HCT116 (cell line): ENCODE results near the gene ZNF579. TPM values are rescaled to one million over a fixed set of nuclear protein-coding genes. Genes with fewer than 3 reads are reported as not detected.

Experiments used
- ATAC-seq: fragments of 200-7000 bp; cut with Tn5 transposase; 2 replicates; pipeline ENCODE4 v1.9.1; 2020; ENCODE audit warnings: mild to moderate bottlenecking, moderate library complexity
- BruUV-seq: library from RNA; stranded (reverse); fragments of 400-500 nt; replicated peaks from 2 replicates; lab custom pipeline; 2021; lab: Mats Ljungman, UMichigan
- CTCF ChIA-PET: fragments of 300-600 bp; sonication (Branson Sonifier 250); formaldehyde crosslinking; loops from one replicate; lab custom pipeline; 2021; ENCODE audit warnings: antibody characterized with exemption; lab: Charles Lee
- POLR2A ChIA-PET: fragments of 300-600, 350-600 bp; sonication (Branson Sonifier 250); formaldehyde crosslinking; loops from one replicate; lab custom pipeline; 2021; ENCODE audit warnings: antibody characterized with exemption; lab: Charles Lee
- RAD21 ChIA-PET, 2 experiments: fragments of 300-600 bp; sonication (Branson Sonifier 250); formaldehyde crosslinking; loops; one replicate each; lab custom pipeline; 2023; ENCODE audit warnings: low total read pairs in 2 of 2; ENCODE audit not compliant: uncharacterized antibody in 2 of 2, unreplicated experiment in 2 of 2, low non-redundant PET in 1 of 2; lab: Charles Lee
- DNase-seq: peaks from one replicate; pipeline ENCODE4 v3.0.0-alpha.2; 2010; ENCODE audit warnings: low read depth, low spot score
- H2AFZ ChIP-seq: fragments of 200-600 bp; shearing (Covaris generic), sonication (generic); 2 replicates; pipeline ENCODE4 v1.6.1; 2017; ENCODE audit warnings: low read depth, mixed run types, mixed read lengths, antibody characterized with exemption, low read length; ENCODE audit not compliant: poor library complexity, severe bottlenecking
- H3K27ac ChIP-seq: 2 replicates; pipeline ENCODE4 v1.5.1; 2012; ENCODE audit warnings: low read depth, low read length
- H3K27me3 ChIP-seq: fragments of 200-600 bp; sonication (generic); 2 replicates; pipeline ENCODE4 v1.6.1; 2016; ENCODE audit warnings: mixed run types, low read length, mixed read lengths; ENCODE audit not compliant: insufficient read depth
- H3K36me3 ChIP-seq, 2 experiments: fragments of 200-500 bp in 1 of 2; fragments of 200-600 bp in 1 of 2; sonication (Bioruptor generic) in 1 of 2; sonication (generic) in 1 of 2; 2 replicates each; pipeline versions ENCODE4 v1.5.1 to v1.6.1; 2014 to 2016; ENCODE audit warnings: low read length in 2 of 2, inconsistent platforms in 1 of 2, mixed read lengths in 1 of 2, mixed run types in 1 of 2; ENCODE audit not compliant: insufficient read depth in 2 of 2, control insufficient read depth in 1 of 2
- H3K4me1 ChIP-seq, 2 experiments: fragments of 200-600 bp in 1 of 2; sonication (generic) in 1 of 2; 2 replicates each; pipeline versions ENCODE4 v1.5.1 to v1.6.1; 2012 to 2017; ENCODE audit warnings: low read length in 2 of 2, inconsistent platforms in 1 of 2, mild to moderate bottlenecking in 1 of 2, mixed read lengths in 1 of 2, mixed run types in 1 of 2, moderate library complexity in 1 of 2; ENCODE audit not compliant: insufficient read depth in 2 of 2, control insufficient read depth in 1 of 2
- H3K4me2 ChIP-seq: fragments of 200-600 bp; sonication (generic); 2 replicates; pipeline ENCODE4 v1.6.1; 2017; ENCODE audit warnings: mixed run types, low read length, mixed read lengths
- H3K4me3 ChIP-seq, 2 experiments: fragments of 200-600 bp in 1 of 2; sonication (generic) in 1 of 2; replicated peaks in 1 of 2; 2 replicates each; pipeline ENCODE4 v1.5.1; 2011 to 2016; ENCODE audit warnings: low read length in 2 of 2, control low read depth in 1 of 2, low read depth in 1 of 2, mild to moderate bottlenecking in 1 of 2, mixed read lengths in 1 of 2, mixed run types in 1 of 2
- H3K79me2 ChIP-seq: fragments of 200-600 bp; sonication (generic); 2 replicates; pipeline ENCODE4 v1.6.1; 2017; ENCODE audit warnings: mild to moderate bottlenecking, mixed run types, low read length, moderate library complexity, mixed read lengths; ENCODE audit not compliant: insufficient read depth
- H3K9ac ChIP-seq: fragments of 200-600 bp; sonication (generic); 2 replicates; pipeline ENCODE4 v1.6.1; 2016; ENCODE audit warnings: low read length, mixed read lengths
- H3K9me2 ChIP-seq: fragments of 200-600 bp; sonication (generic), shearing (Covaris generic); 2 replicates; pipeline ENCODE4 v1.6.1; 2017; ENCODE audit warnings: mixed run types, mild to moderate bottlenecking, moderate library complexity; ENCODE audit not compliant: insufficient read depth
- H3K9me3 ChIP-seq, 2 experiments: fragments of 200-500 bp in 1 of 2; fragments of 200-600 bp in 1 of 2; sonication (Bioruptor generic) in 1 of 2; sonication (generic) in 1 of 2; 2 replicates each; pipeline ENCODE4 v1.6.1; 2014 to 2017; ENCODE audit warnings: low read length in 2 of 2, mixed read lengths in 2 of 2, inconsistent platforms in 1 of 2, low read depth in 1 of 2, mild to moderate bottlenecking in 1 of 2, mixed run types in 1 of 2, moderate library complexity in 1 of 2; ENCODE audit not compliant: control insufficient read depth in 1 of 2, insufficient read depth in 1 of 2
- H4K20me1 ChIP-seq: fragments of 200-600 bp; sonication (generic), shearing (Covaris generic); 2 replicates; pipeline ENCODE4 v1.6.1; 2017; ENCODE audit warnings: mixed run types, mild to moderate bottlenecking, moderate library complexity; ENCODE audit not compliant: insufficient read depth
- ATF3 ChIP-seq: IDR thresholded peaks from 2 replicates; pipeline ENCODE4 v1.6.1; 2012
- CBX3 ChIP-seq: IDR thresholded peaks from 2 replicates; pipeline ENCODE4 v1.6.1; 2012; ENCODE audit warnings: low read depth
- ELF1 ChIP-seq: IDR thresholded peaks from 2 replicates; pipeline ENCODE4 v1.6.1; 2012; ENCODE audit warnings: low read depth, borderline replicate concordance
- EZH2 ChIP-seq: fragments of 200-600 bp; sonication (generic); IDR thresholded peaks from 2 replicates; pipeline ENCODE4 v1.6.1; 2017; ENCODE audit warnings: antibody characterized with exemption, mixed run types
- JUND ChIP-seq: IDR thresholded peaks from 2 replicates; pipeline ENCODE4 v1.6.1; 2012
- POLR2A ChIP-seq: IDR thresholded peaks from 2 replicates; pipeline ENCODE4 v1.7.0; 2011; ENCODE audit warnings: borderline replicate concordance; ENCODE audit not compliant: insufficient read depth, insufficient read length; ENCODE audit errors: extremely low read depth
- POLR2AphosphoS5 ChIP-seq: IDR thresholded peaks from 2 replicates; pipeline ENCODE4 v1.6.1; 2011; ENCODE audit warnings: mild to moderate bottlenecking, low read depth, low read length, moderate library complexity
- RAD21 ChIP-seq: IDR thresholded peaks from 2 replicates; pipeline ENCODE4 v1.6.1; 2012; ENCODE audit warnings: low read depth, mild to moderate bottlenecking
- REST ChIP-seq: IDR thresholded peaks from 2 replicates; pipeline ENCODE4 v1.6.1; 2012; ENCODE audit warnings: low read depth
- SIN3A ChIP-seq: IDR thresholded peaks from 2 replicates; pipeline ENCODE4 v1.6.1; 2012; ENCODE audit warnings: low read depth
- SP1 ChIP-seq: IDR thresholded peaks from 2 replicates; pipeline ENCODE4 v1.6.1; 2012; ENCODE audit warnings: low read depth
- SRF ChIP-seq: IDR thresholded peaks from 2 replicates; pipeline ENCODE4 v1.6.1; 2012; ENCODE audit warnings: low read depth
- YY1 ChIP-seq: IDR thresholded peaks from 2 replicates; pipeline ENCODE4 v1.6.1; 2011; ENCODE audit warnings: low read length, low read depth, moderate library complexity, mild to moderate bottlenecking; ENCODE audit not compliant: insufficient replicate concordance; ENCODE audit errors: extremely low read depth
- ZFX ChIP-seq: fragments of 450-650 bp; IDR thresholded peaks from 2 replicates; pipeline ENCODE4 v1.6.1; 2017
- ZNF274 ChIP-seq: fragments of 200-500 bp; sonication (Bioruptor generic); IDR thresholded peaks from 2 replicates; pipeline ENCODE4 v1.6.1; 2014; ENCODE audit warnings: mild to moderate bottlenecking, low read depth, low read length, inconsistent platforms
- intact Hi-C: fragments of 100-400 bp; cut with micrococcal nuclease; formaldehyde crosslinking; loops from 2 replicates; pipeline ENCODE4 v1.10.0; 2022
- total RNA-seq: library from RNA; stranded (reverse); gene quantifications from one replicate; pipeline ENCODE4 v1.2.1, GENCODE V29; 2021; ENCODE audit not compliant: unreplicated experiment

ZNF579 gene
- total RNA-seq, 1 experiment from 2014 or later = 24.1 TPM

GRCh38 chr19:55549500-55550320, 30.9 kb downstream of the ZNF579 start (continued):
- TF ChIP-seq ZFX (0 out of 2 replicates have a peak, but pooled peaks have one; percentile 34), EZH2 (no peak), SP1 (0 out of 2 replicates have a peak, but pooled peaks have one; percentile 12), ATF3 (no peak), ZNF274 (no peak), RAD21 (no peak), CBX3 (0 out of 2 replicates have a peak, but pooled peaks have one; percentile 54)

- no peaks in the 10 kb centered on the region for H3K79me2 ChIP-seq
- peak overlapping the region; percentile 91 for H3K27ac ChIP-seq
- no peaks in the 10 kb centered on the region for H4K20me1 ChIP-seq
- H3K27me3 ChIP-seq = no peaks in the 10 kb centered on the region
- ChIA-PET POLR2A (interaction anchor here (1.1 kb wide), 1 partner anchor 52 kb away, joined by 4 read pairs; the partner anchor contains the start of gene FIZ1), RAD21 (interaction anchor here in 1 of 2 experiments (0.6 kb wide), 1 partner anchor 84 kb away, joined by 5 read pairs; no protein-coding TSS in a partner anchor), CTCF (interaction anchor here (1.8 kb wide), 1 partner anchor 52 kb away, joined by 4 read pairs; the partner anchor contains the start of gene FIZ1)
- H3K9me2 ChIP-seq = no peaks in the 10 kb centered on the region
- H3K9me3 ChIP-seq = no peaks in the 10 kb centered on the region
- H3K4me2 ChIP-seq = peak overlapping the region; percentile 87
- intact Hi-C loops = loop anchor here (5.0 kb wide), 1 partner anchor 40 kb away; no protein-coding TSS in a partner anchor
- no TSS peak for BruUV-seq
- H3K4me3 ChIP-seq = peak overlapping the region; percentile 30 to 53
- no peaks in the 10 kb centered on the region for H3K36me3 ChIP-seq
- peak overlapping the region; percentile 85 for H2AFZ ChIP-seq
- peaks cover 46 to 69% of the 10 kb centered on the region in 2 experiments for H3K4me1 ChIP-seq
- peak overlapping the region; percentile 53 for H3K9ac ChIP-seq
- ATAC-seq = peak; percentile 36
- DNase-seq = no peak
- TF ChIP-seq REST = no peak
- no peak for TF ChIP-seq SIN3A
- TF ChIP-seq ZNF274 = no peak
- TF ChIP-seq CBX3 = no peak
- TF ChIP-seq SRF = no peak
- no peak for TF ChIP-seq ATF3
- peak; percentile 22 for TF ChIP-seq YY1
- TF ChIP-seq JUND = no peak
- peak; percentile 42; the same call in 1 of the 2 replicates for TF ChIP-seq POLR2AphosphoS5
- no peak for TF ChIP-seq ELF1
- TF ChIP-seq POLR2A = no peak
- no peak for TF ChIP-seq RAD21
- TF ChIP-seq EZH2 = no peak
- peak; percentile 46; the same call in 1 of the 2 replicates for TF ChIP-seq SP1
Measured at GRCh38 chr19:55546822-55547614, 33.6 kb downstream of the ZNF579 start.
